ENCODE data around the gene TEAD3.

DNA sequence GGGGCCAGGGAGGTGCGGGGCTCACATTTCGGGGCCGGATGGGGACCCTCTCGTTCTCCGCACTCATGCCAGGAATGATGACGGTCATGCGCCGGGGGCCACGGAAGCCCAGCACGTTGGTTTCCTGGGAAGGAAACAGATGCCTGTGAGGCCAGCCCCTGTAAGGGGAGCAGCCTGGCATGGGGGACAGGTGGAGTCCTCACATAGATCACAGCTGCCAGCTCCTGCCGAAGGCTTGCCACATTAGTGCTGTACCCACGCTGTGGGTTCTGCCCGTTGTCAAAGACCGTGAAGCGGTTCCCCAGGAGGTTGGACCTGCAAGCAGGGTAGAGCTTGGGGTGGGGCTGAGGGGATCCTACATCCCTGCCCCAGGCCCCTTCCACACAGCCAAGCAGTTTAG, 6.7 kb upstream of the TEAD3 start:
- no peak for TF ChIP-seq JUND (IDR thresholded peaks at IDR 0.05)
- TF ChIP-seq, protein P1, sequence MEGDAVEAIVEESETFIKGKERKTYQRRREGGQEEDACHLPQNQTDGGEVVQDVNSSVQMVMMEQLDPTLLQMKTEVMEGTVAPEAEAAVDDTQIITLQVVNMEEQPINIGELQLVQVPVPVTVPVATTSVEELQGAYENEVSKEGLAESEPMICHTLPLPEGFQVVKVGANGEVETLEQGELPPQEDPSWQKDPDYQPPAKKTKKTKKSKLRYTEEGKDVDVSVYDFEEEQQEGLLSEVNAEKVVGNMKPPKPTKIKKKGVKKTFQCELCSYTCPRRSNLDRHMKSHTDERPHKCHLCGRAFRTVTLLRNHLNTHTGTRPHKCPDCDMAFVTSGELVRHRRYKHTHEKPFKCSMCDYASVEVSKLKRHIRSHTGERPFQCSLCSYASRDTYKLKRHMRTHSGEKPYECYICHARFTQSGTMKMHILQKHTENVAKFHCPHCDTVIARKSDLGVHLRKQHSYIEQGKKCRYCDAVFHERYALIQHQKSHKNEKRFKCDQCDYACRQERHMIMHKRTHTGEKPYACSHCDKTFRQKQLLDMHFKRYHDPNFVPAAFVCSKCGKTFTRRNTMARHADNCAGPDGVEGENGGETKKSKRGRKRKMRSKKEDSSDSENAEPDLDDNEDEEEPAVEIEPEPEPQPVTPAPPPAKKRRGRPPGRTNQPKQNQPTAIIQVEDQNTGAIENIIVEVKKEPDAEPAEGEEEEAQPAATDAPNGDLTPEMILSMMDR (IDR thresholded peaks at IDR 0.05; ENCODE audit: low read depth, low read length, missing input control) = no peak
- TF ChIP-seq RAD21 (IDR thresholded peaks at IDR 0.05) = no peak
- no peak for TF ChIP-seq TAF1 (conservative IDR thresholded peaks at IDR 0.05)
- TF ChIP-seq YY1 (IDR thresholded peaks at IDR 0.05) = no peak
- TF ChIP-seq SP1 (IDR thresholded peaks at IDR 0.05) = no peak
- TF ChIP-seq, protein P2, sequence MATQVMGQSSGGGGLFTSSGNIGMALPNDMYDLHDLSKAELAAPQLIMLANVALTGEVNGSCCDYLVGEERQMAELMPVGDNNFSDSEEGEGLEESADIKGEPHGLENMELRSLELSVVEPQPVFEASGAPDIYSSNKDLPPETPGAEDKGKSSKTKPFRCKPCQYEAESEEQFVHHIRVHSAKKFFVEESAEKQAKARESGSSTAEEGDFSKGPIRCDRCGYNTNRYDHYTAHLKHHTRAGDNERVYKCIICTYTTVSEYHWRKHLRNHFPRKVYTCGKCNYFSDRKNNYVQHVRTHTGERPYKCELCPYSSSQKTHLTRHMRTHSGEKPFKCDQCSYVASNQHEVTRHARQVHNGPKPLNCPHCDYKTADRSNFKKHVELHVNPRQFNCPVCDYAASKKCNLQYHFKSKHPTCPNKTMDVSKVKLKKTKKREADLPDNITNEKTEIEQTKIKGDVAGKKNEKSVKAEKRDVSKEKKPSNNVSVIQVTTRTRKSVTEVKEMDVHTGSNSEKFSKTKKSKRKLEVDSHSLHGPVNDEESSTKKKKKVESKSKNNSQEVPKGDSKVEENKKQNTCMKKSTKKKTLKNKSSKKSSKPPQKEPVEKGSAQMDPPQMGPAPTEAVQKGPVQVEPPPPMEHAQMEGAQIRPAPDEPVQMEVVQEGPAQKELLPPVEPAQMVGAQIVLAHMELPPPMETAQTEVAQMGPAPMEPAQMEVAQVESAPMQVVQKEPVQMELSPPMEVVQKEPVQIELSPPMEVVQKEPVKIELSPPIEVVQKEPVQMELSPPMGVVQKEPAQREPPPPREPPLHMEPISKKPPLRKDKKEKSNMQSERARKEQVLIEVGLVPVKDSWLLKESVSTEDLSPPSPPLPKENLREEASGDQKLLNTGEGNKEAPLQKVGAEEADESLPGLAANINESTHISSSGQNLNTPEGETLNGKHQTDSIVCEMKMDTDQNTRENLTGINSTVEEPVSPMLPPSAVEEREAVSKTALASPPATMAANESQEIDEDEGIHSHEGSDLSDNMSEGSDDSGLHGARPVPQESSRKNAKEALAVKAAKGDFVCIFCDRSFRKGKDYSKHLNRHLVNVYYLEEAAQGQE (IDR thresholded peaks at IDR 0.05) = no peak
- TF ChIP-seq, protein P3, sequence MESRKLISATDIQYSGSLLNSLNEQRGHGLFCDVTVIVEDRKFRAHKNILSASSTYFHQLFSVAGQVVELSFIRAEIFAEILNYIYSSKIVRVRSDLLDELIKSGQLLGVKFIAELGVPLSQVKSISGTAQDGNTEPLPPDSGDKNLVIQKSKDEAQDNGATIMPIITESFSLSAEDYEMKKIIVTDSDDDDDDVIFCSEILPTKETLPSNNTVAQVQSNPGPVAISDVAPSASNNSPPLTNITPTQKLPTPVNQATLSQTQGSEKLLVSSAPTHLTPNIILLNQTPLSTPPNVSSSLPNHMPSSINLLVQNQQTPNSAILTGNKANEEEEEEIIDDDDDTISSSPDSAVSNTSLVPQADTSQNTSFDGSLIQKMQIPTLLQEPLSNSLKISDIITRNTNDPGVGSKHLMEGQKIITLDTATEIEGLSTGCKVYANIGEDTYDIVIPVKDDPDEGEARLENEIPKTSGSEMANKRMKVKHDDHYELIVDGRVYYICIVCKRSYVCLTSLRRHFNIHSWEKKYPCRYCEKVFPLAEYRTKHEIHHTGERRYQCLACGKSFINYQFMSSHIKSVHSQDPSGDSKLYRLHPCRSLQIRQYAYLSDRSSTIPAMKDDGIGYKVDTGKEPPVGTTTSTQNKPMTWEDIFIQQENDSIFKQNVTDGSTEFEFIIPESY (IDR thresholded peaks at IDR 0.05) = no peak
- no peak for TF ChIP-seq HNF4A (conservative IDR thresholded peaks at IDR 0.05)
- no peak for TF ChIP-seq NR2F2 (IDR thresholded peaks at IDR 0.05)
- TF ChIP-seq, protein P4, sequence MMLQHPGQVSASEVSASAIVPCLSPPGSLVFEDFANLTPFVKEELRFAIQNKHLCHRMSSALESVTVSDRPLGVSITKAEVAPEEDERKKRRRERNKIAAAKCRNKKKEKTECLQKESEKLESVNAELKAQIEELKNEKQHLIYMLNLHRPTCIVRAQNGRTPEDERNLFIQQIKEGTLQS (IDR thresholded peaks at IDR 0.05) = no peak
- TF ChIP-seq HNF4G (IDR thresholded peaks at IDR 0.05) = no peak
- TF ChIP-seq FOXA1 (IDR thresholded peaks at IDR 0.05) = no peak

Data from liver (tissue), 3 donors.